Measurements from ENCODE around the gene SPTBN4.

SPTBN4 gene

GRCh38 chr19:40567750-40568494 is 101.1 kb downstream of the SPTBN4 start:
- no peak for DNase-seq

DNA sequence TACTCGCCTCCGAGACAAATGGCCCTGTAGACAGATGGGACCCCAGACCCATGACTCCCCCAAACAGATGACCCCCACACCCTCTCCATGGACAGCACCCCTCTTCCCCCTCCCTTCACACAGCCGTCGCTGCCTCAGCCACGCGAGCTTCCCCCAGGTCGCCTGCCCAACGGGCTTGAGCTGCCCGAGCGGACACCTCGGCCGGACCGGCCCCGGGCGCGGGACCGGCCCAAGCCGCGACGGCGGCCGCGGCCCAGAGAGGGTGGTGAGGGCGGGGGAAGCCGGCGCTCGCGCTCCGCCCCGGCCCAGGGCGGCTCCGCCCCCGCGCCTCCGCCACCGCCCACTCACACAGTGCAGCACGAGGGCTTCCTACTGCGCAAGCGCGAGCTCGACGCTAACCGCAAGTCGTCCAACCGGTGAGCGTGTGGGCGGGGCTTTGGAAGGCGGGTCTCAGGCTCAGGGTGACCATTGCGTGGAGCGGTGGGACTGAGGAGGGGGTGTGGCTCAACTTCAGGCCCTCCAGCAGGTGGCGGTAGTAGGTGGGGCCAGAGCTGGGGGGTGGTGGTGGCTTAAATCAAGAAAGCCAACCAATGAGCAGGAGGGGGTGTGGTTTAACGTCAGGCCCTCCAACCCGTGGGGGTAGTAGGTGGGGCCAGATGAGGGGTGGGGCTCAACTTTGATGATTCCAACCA is 103.7 kb downstream of the SPTBN4 start:
- peak; percentile 99 for DNase-seq

DNA sequence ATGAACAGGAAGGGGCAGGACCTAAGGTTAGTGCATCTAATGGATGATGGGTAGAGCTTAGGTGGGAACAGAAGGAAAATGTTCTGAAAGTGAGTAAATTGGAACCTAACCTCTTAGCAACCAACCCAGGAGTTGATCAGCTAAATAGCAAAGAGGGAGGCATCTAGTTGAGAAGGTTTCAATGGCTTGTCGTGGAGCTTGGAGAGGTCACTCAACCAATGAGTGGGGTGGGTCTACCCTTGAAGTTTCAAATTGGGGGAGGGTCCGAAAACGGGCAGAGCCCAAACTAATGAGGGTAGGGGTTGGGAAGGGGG is 104.2 kb downstream of the SPTBN4 start:
- no peak for DNase-seq

GRCh38 chr19:40571831-40572495 is 105.2 kb downstream of the SPTBN4 start:
- no peak for DNase-seq

DNA sequence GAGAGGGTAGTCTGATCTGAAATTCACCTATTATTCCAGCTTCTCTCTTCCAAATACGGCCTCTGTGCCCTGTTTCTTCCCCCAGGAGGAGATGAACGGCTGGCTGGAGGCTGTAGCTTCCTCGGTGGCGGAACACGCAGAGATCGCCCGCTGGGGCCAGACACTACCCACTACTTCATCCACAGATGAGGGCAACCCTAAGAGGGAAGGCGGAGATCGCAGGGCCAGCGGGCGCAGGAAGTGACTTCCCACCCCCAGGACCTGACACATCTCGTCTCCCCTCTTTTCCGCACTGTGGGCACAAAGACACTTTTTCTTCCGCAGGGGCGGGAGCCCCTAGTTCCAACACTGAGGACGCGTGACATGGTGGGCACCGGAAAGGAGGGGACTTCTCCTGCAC is 108.5 kb downstream of the SPTBN4 start:
- DNase-seq: no peak

DNA sequence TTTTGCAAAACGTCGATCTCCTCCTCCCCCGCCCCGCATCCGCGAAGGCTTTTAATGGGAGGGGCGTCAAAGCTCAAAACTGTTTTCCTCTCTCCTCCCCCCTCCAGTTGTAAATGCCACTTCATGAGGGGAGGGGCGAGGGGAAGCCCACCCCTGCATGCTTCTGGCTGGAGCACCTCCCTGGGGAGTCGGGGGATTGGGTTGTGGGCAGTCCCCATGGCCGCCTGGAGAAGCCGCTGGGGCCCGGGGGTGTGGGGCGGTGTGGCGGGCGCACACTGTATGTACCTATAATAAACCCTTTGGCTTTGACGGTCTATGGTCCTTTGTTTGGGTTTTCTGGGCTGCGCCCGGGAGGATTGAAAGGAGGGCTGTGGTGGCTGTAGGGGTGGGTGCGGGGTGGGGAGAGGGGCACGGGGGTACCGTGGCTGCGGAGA is 109.4 kb downstream of the SPTBN4 start:
- peak; percentile 29 for DNase-seq

GRCh38 chr19:40576585-40577451 is 110.0 kb downstream of the SPTBN4 start, which contains the start of gene SHKBP1:
Gene SHKBP1, plus strand, starts transcription at chr19:40576873. Its CDS starts 27 bp downstream, at chr19:40576900.
- peak; percentile 96 for DNase-seq

DNA sequence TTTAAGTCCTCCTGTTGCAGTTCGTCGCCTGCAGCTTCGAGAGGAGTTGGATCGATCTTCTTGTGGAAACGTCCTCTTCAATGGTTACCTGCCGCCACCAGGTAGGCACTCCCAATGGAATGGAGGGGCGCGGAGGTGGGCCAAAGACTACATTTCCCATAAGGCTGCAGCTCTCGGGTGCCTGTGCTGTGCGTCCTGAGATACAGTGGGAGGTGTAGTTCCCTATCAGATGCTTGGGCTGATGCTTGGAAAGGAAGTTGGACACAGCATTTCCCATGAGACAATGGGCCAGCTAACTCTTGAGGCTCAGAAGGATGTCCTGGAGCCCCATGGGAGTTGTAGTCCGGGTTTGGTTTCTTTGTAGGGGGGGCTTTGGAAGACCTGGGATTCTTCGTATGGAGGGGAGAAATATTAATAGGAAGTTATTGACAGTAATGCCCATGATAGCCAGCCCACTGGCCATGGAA is 111.7 kb downstream of the SPTBN4 start:
- DNase-seq: peak; percentile 52

DNA sequence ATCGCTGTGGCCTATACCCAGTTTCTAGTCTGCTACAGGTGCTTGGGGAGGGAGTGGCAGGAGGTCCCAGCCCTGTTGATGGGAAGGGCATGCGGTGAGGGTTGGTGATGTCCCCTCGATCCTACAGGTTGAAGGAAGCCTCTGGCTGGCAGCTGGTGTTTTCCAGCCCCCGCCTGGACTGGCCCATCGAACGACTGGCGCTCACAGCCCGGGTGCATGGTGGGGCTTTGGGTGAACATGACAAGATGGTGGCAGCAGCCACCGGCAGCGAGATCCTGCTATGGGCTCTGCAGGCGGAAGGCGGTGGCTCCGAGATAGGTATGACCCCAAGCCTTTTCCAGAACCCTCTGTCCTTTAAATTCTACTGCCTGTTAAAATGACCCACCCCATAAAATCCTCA is 113.8 kb downstream of the SPTBN4 start:
- DNase-seq: no peak

DNA sequence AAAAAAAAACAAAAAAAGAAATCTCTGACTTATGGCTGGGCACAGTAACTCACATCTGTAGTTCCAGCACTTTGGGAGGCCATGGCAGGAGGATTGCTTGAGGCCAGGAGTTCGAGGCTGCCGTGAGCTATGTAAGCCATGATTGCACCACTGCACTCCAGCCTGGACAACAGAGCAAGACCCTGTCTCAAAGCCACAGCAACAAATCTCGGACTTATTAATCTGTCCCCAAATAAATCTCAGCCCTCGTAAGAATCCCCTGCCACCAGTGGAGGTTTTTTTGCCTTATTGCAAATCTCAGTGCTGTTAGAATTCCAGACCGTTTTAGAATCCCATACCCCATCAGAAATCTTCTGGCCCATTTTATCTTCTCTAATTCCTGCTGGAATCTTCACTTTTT is 114.7 kb downstream of the SPTBN4 start:
- no peak for DNase-seq

GRCh38 chr19:40582467-40582866 is 115.7 kb downstream of the SPTBN4 start:
- no peak for DNase-seq

DNA sequence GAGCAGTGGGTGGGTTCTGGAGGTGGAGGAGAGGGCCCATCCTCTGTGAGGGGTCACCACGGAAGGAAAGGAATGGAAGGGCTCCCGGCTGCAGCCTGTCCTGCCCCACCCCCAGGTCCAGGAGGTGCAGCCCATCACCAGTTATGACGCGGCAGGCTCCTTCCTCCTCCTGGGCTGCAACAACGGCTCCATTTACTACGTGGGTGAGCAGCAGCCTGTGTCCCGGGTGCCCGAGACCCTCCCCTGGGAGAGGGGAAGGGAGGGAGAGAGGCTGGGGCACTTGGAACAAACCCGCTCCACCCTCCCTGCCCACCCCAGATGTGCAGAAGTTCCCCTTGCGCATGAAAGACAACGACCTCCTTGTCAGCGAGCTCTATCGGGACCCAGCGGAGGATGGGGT is 116.5 kb downstream of the SPTBN4 start:
- no peak for DNase-seq

GRCh38 chr19:40584007-40584406 is 117.2 kb downstream of the SPTBN4 start:
- peak; percentile 49 for DNase-seq

DNA sequence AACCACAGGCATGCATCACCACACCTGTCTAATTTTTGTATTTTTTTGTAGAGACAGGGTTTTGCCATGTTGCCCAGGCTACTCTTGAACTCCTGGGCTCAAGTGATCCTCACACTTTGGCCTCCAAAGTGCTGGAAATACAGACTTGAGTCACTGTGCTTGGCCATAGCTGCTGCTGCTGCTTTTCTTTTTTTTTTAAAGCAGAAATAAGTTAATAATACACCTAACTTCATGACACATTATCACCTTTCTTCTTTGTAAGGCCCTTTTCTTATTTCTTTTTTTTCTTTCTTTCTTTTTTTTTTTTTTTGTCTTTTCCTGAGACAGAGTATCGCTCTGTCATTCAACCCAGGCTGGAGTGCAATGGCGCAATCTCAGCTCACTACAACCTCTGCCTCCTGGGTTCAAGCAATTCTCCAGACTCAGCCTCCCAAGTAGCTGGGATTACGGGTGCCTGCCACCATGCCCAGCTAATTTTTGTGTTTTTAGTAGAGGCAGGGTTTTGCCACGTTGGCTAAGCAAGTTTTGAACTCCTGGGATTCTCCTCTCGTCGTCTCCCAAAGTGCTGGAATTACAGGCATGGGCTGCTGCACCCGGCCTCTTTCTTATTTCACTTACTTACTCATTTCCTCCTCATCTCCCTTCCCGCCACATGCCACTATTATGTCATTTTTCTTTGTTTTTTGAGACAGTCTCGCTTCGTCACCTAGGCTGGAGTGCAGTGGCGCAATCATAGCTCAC is 118.6 kb downstream of the SPTBN4 start:
- peak; percentile 88 for DNase-seq

DNA sequence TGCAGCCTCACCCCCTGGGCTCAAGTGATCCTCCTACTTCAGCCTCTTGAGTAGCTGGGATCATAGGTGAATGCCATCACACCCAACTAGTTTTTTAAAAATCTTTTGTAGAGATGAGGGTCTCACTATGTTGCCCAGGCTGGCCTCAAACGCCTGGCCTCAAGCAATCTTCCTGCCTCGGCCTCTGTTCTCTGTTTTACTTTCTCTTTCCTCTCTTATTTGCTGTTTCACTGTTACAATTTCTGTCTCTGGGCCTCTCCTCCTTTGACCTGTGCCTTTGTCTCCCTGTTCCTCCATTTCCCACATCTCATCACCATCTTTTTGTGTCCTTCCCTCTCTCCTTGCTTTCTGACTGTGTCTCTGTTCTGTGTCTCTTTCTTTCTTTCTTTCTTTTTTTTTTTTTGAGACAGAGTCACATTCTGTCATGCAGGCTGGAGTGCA is 119.2 kb downstream of the SPTBN4 start:
- no peak for DNase-seq

DNA sequence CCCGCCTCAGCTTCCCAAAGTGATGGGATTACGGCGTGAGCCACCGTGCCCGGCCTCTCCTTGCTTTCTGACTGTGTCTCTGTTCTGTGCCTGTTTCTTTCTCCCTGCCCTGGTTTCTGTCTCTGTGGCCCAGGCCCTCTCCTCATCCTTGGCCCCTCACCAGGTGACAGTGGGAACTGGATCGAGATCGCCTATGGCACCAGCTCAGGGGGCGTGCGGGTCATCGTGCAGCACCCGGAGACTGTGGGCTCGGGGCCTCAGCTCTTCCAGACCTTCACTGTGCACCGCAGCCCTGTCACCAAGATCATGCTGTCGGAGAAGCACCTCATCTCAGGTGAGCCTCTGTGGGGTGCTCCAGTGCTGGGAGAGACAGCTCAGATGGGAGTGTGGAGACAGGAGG is 119.8 kb downstream of the SPTBN4 start:
- DNase-seq: no peak

GRCh38 chr19:40588110-40588854 is 121.5 kb downstream of the SPTBN4 start:
- DNase-seq: peak; percentile 59

- no peak for DNase-seq
These were observed 122.2 kb downstream of the SPTBN4 start for GRCh38 chr19:40588926-40589569.

- no peak for DNase-seq
These were observed 123.0 kb downstream of the SPTBN4 start for GRCh38 chr19:40589591-40590429.
